ENCODE data around the gene SLC4A7. TPM values are rescaled to one million over a fixed set of nuclear protein-coding genes. Genes with fewer than 3 reads are reported as not detected.

Gene SLC4A7
- total RNA-seq, 1 donor from 2014 or later, result 11.0 TPM

DNA sequence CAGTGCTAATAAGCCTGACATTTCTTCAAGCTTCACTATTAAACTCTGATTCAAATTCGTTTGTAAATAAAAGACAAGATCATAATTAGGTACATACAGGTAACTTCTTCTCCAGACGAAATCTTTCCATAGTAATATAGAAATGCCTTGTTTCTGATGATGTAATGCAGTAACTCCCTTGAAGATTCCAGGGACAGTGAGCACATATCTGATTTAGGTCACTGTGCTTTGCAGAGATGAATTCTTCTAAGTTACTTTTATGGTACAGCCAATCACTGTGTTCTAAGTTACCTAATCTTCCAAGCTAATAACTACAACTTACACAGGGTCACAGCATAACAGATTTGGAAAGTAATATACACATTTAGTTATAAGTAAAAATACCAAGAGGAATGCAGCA is 27.6 kb downstream of the SLC4A7 start:
- H3K4me1 ChIP-seq, result peaks cover 0 to under 1% of the 10 kb centered on the region in 2 donors
- H3K27ac ChIP-seq, result no peak overlapping the region
- no peaks in the 10 kb centered on the region for H3K36me3 ChIP-seq
- no peaks in the 10 kb centered on the region for H3K27me3 ChIP-seq
- intact Hi-C loops (cut with DNase I), result no loop called here
- no peak for DNase-seq (ENCODE audit: low spot score in 2 of 2)
- H3K9me3 ChIP-seq, result no peaks in the 10 kb centered on the region
- TF ChIP-seq, protein P1, sequence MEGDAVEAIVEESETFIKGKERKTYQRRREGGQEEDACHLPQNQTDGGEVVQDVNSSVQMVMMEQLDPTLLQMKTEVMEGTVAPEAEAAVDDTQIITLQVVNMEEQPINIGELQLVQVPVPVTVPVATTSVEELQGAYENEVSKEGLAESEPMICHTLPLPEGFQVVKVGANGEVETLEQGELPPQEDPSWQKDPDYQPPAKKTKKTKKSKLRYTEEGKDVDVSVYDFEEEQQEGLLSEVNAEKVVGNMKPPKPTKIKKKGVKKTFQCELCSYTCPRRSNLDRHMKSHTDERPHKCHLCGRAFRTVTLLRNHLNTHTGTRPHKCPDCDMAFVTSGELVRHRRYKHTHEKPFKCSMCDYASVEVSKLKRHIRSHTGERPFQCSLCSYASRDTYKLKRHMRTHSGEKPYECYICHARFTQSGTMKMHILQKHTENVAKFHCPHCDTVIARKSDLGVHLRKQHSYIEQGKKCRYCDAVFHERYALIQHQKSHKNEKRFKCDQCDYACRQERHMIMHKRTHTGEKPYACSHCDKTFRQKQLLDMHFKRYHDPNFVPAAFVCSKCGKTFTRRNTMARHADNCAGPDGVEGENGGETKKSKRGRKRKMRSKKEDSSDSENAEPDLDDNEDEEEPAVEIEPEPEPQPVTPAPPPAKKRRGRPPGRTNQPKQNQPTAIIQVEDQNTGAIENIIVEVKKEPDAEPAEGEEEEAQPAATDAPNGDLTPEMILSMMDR (IDR thresholded peaks at IDR 0.05), result no peak
- no peak overlapping the region for H3K4me3 ChIP-seq

DNA sequence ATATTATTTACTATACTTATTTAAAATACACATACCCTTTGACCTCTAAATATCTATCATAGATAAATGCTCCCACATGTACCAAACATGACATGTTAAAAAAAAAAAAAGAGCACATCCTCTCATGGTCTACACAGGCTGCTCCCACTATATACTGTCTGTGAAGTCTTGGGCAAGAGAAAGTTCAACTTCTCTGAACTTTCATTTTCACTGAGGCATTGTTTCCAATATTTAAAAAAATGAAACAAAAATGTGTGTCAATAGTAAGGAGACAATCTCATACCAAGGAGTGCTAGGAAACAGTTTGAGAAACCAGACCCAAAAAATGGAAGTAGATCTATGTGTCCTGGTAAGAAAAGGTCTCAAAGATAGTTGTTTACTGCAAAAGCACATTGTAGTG is 29.3 kb downstream of the SLC4A7 start:
- H3K27ac ChIP-seq, result no peak overlapping the region
- TF ChIP-seq, protein P1 (IDR thresholded peaks at IDR 0.05), result no peak
- intact Hi-C loops (cut with DNase I), result no loop called here

DNA sequence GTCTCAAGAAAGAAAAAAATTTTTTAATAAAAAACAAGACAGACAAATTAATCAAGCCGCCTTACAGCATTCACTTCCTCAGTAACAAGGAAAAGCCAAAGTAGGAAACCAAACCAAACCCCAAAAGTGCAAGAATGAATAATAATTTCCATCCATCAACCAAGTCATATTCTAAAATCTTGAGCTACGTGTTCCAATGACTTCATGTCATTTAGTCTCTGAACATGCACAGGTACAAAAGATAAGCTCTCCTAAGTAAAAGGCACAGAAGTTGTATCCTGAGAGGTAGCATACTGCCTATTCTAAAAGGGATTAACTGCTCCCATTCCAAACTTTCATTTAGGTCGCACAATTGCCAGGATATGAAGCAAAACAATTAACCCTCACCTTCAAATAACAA is 29.7 kb downstream of the SLC4A7 start:
- no peaks in the 10 kb centered on the region for H3K36me3 ChIP-seq
- peaks cover 0 to 6% of the 10 kb centered on the region in 2 donors for H3K4me1 ChIP-seq
- intact Hi-C loops (cut with DNase I), result no loop called here
- no peak overlapping the region for H3K27ac ChIP-seq
- no peaks in the 10 kb centered on the region for H3K27me3 ChIP-seq
- H3K9me3 ChIP-seq, result no peaks in the 10 kb centered on the region
- TF ChIP-seq, protein P1 (IDR thresholded peaks at IDR 0.05), result no peak
- no peak for DNase-seq (ENCODE audit: low spot score in 2 of 2)
- no peak overlapping the region for H3K4me3 ChIP-seq

More for the DNA sequence above, 29.3 kb downstream of the SLC4A7 start:
- H3K27me3 ChIP-seq, result no peaks in the 10 kb centered on the region
- no peak for DNase-seq (ENCODE audit: low spot score in 2 of 2)
- H3K9me3 ChIP-seq, result no peaks in the 10 kb centered on the region
- H3K4me3 ChIP-seq, result no peak overlapping the region
- no peaks in the 10 kb centered on the region for H3K36me3 ChIP-seq
- H3K4me1 ChIP-seq, result peaks cover 0 to 6% of the 10 kb centered on the region in 2 donors

DNA sequence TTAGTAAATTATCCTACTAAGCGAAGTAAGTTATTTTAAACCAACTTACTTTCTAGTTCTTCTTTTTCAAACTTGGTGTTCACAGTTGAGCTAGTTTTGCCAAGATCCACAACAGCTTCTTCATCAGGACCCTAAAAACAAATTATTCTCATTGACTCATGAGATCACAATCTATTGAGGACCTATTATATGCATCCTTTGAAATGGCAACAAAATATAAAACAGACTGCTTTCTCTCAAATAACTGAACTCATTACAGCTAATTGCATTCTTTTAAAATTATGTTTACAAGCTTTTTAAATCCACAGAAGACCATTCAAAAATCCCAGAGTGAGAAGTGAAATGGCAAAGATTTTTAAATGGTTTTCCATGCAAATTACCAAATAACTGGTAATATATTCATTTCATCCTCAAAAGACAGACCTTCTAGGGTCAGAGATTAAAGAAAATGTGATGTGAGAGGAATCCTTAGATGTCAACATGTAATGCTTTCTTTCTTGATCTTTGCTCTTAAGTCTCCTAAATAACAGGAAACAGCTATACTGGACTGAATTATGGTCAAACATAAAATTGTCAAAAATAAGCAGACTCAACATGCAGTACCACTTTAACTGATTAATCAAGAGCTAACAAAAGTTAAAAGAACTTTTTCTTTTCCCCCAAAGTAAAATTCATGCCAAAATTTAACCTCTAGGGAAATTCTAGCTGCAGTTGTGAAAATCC is 31.7 kb downstream of the SLC4A7 start:
- Histone ChIP-seq H3K27me3 (no peaks in the 10 kb centered on the region), H3K36me3 (peaks cover 0 to under 1% of the 10 kb centered on the region in 2 donors), H3K4me3 (no peak overlapping the region), H3K27ac (no peak overlapping the region), H3K4me1 (peaks cover 0 to 6% of the 10 kb centered on the region in 2 donors), H3K9me3 (no peaks in the 10 kb centered on the region)
- TF ChIP-seq, protein P1 (IDR thresholded peaks at IDR 0.05), result no peak
- intact Hi-C loops (cut with DNase I), result no loop called here
- DNase-seq (ENCODE audit: low spot score in 2 of 2), result no peak

DNA sequence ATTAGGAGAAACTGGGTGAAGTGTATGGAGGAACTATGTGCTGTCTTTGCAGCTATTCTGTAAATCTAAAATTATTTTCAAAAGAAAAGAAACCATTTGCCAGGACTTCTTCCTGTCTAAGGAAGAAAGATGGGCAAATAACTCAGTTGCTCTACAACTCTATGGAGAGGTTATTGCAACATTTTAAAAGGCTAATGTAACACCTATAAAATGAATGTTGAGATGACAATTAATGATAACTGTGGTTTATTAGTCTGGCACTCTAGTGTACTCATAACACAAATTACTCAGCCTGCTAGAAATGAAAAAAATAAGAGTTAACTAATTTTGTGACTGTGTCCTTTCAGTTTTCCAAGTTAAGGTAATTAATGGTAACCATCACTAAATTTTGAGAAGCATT is 32.3 kb downstream of the SLC4A7 start:
- DNase-seq (ENCODE audit: low spot score in 2 of 2), result no peak
- Histone ChIP-seq H3K27me3 (no peaks in the 10 kb centered on the region), H3K4me3 (no peak overlapping the region), H3K36me3 (peaks cover 0 to 6% of the 10 kb centered on the region in 2 donors), H3K9me3 (no peaks in the 10 kb centered on the region), H3K27ac (no peak overlapping the region), H3K4me1 (peaks cover 0 to 6% of the 10 kb centered on the region in 2 donors)
- intact Hi-C loops (cut with DNase I), result no loop called here
- TF ChIP-seq, protein P1 (IDR thresholded peaks at IDR 0.05), result no peak

Data from ascending aorta (tissue), 2 donors.